GM12874 (cell line): Measurements from ENCODE around the gene SDS.

Experiments
- TF ChIP-seq, protein P1 (sequence below): IDR thresholded peaks from 2 replicates; pipeline ENCODE4 v1.5.1; 2011; ENCODE audit warnings: low read depth, mild to moderate bottlenecking, control low read depth, low read length, moderate library complexity; ENCODE audit not compliant: insufficient read depth

Gene SDS

DNA sequence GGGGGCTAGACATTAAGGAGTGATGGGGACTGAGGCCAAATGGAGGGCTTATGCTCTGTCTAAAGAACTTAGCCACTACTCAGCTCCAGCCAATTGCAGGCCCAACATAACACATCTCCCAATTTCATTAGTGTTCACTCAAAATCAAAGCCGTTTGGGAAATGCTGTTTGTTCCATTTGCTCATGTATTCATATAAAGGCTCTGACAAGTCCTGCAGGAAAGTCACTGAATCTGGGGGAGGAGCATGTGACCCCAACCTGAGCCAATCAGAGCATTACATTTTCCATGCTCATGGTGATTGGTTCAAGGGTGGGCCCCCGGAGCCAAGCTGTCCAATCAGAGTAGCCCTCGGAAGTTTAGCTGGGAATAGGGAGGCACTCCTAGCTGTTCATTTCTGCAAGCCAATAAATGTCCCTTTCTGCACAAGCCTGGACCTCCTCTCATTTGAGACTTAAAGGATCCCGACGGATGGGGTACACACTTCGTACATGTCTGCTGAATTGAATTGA, 39.4 kb upstream of the SDS start:
- TF ChIP-seq, protein P1, sequence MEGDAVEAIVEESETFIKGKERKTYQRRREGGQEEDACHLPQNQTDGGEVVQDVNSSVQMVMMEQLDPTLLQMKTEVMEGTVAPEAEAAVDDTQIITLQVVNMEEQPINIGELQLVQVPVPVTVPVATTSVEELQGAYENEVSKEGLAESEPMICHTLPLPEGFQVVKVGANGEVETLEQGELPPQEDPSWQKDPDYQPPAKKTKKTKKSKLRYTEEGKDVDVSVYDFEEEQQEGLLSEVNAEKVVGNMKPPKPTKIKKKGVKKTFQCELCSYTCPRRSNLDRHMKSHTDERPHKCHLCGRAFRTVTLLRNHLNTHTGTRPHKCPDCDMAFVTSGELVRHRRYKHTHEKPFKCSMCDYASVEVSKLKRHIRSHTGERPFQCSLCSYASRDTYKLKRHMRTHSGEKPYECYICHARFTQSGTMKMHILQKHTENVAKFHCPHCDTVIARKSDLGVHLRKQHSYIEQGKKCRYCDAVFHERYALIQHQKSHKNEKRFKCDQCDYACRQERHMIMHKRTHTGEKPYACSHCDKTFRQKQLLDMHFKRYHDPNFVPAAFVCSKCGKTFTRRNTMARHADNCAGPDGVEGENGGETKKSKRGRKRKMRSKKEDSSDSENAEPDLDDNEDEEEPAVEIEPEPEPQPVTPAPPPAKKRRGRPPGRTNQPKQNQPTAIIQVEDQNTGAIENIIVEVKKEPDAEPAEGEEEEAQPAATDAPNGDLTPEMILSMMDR, result no peak

DNA sequence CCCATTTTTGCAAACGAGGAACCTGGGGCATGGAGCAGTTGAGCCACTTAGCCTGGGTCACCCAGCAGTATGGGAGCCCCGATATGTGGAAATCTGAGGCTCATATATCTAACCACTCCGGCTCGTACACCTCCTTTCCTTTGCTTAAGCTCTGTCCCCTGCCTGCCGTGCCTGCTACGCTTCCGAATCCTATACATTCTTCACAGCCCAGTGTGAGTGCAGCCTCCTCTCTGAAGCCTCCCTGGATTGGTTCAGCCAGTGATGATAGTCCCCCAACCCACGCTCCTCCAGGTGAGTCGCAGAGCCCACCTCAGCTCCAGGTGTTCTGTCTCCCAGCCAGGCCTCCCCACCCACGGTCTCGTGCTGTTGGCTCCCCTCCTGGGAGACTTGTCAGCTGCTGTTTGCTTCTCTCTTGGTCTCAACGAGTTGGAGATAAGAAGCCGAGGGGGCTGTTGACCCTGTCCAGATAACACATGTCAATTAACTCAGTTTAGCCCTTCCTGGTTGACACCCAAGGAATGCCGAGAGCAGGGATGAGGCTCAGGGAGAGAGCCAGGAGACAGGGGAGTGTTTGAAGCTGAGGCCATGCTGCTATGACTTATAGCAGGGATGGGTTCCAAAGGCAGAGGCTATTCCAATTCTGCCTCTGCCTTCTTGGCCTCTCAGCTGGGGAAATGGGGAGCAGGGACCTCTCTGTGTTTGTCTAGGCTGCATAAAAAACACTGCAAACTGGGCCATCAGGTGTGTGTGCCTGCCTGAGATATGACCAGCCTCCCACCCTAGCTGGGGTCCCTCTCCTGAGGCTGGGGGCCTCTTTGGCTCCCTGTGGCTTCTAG, 37.5 kb upstream of the SDS start:
- TF ChIP-seq, protein P1, result no peak

DNA sequence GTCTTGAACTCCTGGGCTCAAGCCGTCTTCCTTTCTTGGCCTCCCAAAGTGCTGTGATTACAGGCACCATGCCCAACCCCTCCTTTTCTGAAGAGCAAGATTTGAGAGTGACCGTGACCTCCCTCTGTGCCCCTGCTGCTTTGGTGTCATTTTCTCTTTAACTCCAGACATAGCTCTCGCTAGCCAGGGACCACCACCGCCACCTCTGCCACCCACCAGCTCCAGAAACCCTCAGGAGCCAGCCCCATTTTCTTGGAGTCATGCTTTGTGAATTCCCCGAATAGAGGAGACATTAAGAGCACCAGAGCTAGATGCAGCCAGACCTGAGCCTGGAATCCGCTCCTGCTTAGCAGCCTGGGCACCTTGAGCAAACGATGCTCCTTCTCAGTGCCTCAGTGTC, 36.6 kb upstream of the SDS start:
- TF ChIP-seq, protein P1, result no peak

DNA sequence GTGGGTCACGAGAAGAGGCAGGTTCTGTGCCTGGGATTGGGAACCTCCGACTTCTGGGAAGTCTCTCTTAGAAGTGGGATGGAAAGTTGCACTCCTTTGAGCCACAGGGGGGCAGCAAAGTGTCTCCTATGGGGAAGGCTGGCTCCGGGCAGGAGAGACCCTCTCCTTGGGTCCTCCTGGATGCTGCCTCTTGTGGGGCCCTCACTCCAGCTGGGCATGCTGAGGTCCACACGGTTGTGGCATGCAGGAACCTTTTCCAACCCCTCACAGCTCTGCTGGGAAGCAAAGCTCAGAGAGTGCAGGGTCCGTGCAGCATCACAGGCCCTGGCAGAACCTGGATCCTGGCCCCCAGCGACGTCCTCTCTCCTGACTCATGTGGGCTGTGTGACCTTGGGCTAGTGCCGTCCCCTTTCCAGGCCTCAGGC, 35.9 kb upstream of the SDS start:
- TF ChIP-seq, protein P1, result peak; percentile 73

DNA sequence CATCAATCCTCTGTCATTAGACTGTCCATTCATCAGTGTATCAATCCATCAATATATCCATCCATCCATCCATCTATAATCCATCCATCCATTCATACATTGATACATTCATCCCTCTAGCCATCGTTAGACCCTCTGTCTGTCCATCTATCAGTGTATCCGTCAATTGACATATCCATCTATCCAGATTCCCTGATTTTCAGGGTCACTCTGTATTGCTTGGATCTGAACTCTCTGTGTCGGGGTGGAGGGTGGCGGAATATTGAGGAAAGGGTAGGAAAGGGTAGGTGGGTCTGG, 35.6 kb upstream of the SDS start:
- TF ChIP-seq, protein P1, result no peak

DNA sequence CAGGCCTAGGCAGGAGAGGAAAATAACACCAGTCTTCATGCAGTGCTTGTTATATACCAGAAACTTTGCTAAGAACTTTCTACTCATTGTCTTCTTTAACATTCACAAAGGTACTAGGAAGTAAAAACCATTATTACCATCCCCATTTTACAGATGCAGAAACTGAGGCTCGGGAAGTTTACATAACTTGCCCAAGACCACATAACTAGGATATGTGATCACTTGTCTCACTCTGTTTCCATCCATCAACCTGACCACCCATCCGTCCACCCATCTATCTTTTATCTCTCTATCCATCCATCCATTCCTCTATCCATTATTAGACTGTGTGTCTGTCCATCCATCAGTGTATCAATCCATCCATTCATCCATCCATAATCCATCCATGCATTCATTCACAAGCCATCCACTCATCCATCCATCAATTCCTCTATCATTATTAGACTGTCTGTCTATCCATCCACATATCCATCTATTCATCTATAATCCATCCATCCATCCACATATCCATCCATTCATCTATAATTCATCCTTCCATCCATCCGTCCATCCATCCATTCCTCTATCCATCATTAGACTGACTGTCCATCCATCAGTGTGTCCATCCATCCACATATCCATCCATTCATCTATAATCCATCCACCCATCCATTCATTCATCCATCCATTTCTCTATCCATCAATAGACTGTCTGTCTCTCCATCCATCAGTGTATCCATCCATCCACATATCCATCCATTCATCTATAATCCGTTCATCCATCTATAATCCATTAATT, 35.0 kb upstream of the SDS start:
- TF ChIP-seq, protein P1, result no peak

DNA sequence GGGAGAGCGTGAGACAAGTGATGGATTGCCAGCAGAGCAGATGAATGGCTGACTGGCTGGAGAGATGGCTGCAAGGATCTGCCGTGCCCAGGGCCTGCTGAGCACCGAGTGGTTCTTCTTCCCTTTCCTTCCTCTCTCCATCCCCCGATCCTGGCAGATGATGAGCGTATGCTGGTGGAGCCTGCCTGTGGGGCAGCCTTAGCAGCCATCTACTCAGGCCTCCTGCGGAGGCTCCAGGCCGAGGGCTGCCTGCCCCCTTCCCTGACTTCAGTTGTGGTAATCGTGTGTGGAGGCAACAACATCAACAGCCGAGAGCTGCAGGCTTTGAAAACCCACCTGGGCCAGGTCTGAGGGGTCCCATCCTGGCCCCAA, 34.0 kb upstream of the SDS start:
- TF ChIP-seq, protein P1, result no peak
